SHP77 (cell line): ENCODE results near the gene ZSCAN2.
"Not testable (repeated sequence)": the region's sequence is repeated elsewhere in the genome, so short reads cannot be mapped to it uniquely, and the experiment has no call there.

Experiments used
- DNase-seq, 2 experiments: peaks; one replicate each; lab custom pipeline; 2025; lab: John Stamatoyannopoulos, UW

ZSCAN2 gene

DNA sequence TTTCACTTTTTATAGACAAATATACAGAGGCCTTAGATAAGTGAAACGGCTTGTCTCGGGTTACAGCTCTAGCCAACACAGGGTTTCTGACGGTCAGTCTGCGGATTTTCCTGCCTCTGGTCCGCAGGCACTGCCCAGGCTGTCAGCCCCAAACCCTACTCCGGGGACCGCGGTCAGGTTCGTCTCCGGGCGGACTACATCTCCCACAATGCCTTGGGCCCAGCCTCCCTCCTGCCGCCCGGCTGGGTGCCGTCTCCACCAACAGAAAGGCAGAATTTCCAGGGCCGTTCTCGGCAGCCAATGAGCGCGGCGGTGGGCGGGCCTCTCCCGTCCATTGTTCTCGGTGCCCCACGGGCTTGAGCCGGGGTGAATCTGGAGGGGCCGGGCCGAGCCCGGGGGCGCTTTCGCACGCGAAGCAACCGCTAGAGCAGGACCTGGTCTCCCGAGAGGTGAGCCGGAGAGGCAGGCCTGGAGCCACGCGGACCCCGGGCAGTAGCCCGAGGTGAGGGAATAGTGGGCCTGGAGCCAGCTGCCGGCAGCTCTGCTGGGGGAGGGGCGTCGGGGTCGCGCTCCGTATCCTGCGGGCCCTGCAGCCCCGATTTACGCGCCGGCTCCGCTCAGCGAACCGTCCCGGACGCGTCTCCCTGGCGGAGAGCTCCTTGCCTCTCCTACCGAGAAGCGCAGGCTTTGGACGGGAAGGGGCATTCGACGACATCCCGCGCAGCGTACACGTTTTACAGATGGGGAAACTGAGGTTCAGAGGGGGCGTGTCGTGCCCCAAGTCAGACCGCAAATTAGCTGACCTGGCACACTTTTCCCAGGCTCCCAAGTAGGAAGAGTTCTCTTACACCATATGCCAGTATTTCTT lies at the start of gene ZSCAN2:
Gene ZSCAN2 (plus strand): TSS at position 323 of the 868 bp plus-strand sequence. CDS start 2,919 bp downstream, outside the sequence.
- DNase-seq = peak; percentile 91 to 95

DNA sequence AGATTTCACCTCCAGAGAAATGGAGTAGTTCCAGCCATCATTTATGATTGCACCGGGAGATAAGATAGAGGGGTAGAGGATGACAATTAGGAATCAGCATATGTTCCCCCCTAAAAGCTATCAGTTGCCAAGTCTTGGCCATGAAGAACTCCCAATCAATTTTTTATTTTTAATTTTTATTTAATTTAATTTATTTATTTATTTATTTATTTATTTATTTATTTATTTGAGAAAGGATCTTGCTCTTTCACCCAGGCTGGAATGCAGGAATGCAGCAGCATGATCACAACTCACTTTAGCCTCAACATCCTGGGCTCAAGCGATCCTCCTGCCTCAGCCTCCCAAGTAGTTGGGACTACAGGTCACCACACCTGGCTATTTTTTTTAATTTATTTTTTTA lies 49.2 kb upstream of the ZSCAN2 start:
- not testable (repeated sequence) for DNase-seq

DNA sequence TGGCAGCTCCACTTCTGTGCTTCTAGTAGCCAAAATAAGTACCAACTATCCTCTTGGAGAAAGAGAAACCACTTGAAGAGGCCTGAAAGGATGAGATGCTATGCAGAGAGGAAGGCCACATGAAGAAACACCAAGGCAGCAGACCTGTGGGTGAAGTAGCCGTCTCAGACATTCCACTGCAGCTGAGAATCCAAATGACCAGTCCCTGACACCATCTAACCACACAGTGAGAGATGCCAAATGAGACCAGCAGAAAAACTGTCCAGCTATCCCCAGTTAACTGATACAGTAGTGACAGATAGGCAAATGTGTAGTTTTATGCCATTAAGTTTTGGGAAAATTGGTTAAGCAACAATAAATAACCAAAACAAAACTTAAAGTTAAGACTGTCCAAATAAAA lies 47.9 kb upstream of the ZSCAN2 start:
- no peak for DNase-seq

- DNase-seq = not testable (repeated sequence)
Observed at GRCh38 chr15:84556690-84557089, 44.1 kb upstream of the ZSCAN2 start.

GRCh38 chr15:84568021-84568420 lies 32.8 kb upstream of the ZSCAN2 start:
- not testable (repeated sequence) for DNase-seq

DNA sequence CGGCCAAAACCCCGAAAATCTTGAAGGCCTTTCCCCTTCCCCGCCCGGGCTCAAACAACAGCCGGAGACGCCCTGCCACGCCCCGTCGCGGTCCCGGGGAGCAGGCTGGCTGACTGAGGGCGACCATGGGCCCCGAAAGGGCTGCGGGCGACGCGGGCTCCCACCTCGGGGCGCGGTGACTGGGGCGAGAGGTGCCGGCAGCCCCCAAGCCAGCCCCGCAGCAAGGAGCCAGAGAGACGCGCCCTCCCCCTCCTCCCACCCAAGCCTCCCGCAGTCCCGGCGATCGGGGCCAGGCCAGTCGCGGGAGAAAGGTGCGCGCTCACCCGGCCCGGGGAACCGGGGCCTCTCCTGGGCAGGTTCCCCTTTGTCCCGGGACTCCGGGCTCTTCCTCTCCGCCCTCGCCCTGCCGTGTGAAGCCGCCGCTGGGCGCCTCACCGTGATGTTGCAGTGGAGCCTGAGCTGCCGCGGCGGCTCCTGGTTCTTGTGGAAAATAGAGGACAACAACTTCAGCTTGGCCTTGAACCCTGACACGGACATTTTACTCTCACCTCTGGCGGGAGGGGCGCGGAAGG lies 30.6 kb upstream of the ZSCAN2 start:
- DNase-seq = no peak

DNA sequence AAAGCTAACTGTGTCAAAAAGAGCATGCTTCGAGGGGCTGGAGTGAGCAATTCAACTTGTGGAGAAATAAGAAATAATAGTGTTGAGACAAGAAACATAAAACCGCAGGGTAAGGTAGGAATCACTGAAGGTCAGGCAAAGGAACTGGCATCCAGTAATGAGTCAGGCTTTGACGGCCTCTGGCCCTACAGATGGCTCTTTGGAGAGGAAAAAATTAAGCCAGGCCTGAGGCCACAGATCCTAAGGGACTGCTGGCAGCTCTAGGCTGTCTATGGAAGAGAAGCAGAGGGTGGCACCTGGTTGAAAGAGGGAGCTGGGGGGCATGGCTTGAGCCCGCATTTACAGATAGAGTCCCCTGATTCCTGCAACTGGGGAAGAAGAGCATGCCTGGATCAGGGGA lies 28.6 kb upstream of the ZSCAN2 start:
- DNase-seq = no peak

DNA sequence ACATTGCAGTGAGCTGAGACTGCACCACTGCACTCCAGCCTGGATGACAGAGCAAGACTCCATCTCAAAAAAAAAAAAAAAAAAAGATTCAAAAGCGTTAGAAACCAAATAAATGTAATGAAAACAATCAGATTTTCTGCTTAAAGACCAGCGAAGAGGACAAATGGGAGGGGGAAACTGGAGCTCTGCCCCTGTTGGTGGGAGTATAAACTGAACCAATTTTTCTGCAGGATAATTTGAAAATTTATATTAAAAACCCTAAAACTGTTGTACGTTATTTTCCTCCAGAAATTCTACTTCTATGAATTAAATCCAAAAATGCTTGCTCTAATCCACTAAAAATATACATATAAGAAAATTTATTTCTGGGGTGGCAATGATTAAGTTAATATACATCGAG lies 25.3 kb upstream of the ZSCAN2 start:
- no peak for DNase-seq

GRCh38 chr15:84577891-84578290 lies 22.9 kb upstream of the ZSCAN2 start:
- not testable (repeated sequence) for DNase-seq

DNA sequence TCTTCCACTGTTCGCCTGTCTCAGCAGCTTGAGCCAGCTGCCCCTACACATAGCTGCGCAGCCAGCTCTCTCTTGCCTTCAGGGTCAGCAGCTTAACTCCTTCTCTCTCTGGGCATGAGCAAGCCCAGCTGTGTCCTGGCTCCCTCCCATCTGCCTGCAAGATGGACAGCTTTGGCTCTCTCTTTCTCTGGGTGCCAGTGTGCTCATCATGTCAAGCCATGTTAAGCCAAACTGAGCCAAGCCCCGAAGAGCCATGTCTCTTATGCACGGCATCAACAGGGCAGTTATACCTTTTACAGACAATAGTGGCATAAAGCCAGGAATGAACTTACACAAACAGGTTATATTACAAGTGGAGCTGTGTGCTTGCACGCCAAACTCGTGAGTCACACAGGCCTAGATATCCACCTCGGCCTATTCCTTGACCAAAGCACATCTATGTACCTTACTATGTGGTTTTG lies 21.5 kb upstream of the ZSCAN2 start:
- peak in 1 of 2 experiments; percentile 13 for DNase-seq

- DNase-seq = not testable (repeated sequence)
Observed at GRCh38 chr15:84581676-84582428, 19.0 kb upstream of the ZSCAN2 start.

DNA sequence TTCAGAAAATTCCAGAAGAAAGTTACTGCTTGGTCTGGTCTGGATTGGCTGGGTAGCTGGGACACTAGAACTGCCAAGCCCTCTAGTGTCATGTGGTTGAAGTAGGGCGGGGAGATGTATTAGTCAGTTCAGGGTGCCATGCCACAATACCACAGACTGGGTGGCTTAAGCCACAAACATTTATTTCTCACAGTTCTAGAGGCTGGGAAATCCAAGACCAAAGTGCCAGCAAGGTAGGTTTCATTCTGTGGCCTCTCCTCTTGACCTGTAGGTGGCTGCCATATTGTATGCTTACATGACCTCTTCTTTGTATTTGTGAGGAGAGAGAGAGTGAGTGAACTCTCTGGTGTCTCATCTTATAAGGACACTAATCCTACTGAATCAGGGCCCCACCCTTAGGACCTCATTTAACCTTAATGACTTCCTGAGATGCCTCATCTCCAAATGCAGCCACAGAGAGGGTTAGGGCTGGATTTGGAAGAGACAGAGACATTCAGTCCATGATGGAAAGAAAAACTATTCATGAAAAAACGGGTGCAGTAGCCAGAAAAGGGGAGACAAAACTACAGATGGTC lies 18.1 kb upstream of the ZSCAN2 start:
- no peak for DNase-seq

DNA sequence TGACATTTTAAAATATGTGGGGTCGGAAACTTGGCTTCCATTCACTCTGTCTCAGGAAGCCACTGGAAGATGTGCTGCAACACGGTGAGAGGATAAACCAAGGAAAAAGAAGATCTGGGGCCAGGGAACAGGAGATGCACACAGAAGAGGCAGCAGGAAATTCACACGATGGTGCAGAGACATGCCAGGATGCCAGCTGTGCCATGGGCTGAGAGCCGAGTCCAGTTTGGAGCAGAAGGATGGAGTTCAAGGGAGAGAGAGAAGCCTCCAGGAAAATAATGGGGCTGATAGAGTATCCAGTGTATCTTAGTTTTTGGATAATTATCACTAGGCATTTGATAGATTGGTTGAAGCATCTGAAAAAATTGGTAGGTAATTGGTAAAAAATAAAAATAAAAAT lies 16.9 kb upstream of the ZSCAN2 start:
- not testable (repeated sequence) for DNase-seq

GRCh38 chr15:84586696-84587095 lies 14.1 kb upstream of the ZSCAN2 start:
- DNase-seq = no peak

- peak; percentile 83 to 89 for DNase-seq
Observed at GRCh38 chr15:84588053-84588874, 12.5 kb upstream of the ZSCAN2 start.

GRCh38 chr15:84590406-84590805 lies 10.4 kb upstream of the ZSCAN2 start:
- no peak for DNase-seq

DNA sequence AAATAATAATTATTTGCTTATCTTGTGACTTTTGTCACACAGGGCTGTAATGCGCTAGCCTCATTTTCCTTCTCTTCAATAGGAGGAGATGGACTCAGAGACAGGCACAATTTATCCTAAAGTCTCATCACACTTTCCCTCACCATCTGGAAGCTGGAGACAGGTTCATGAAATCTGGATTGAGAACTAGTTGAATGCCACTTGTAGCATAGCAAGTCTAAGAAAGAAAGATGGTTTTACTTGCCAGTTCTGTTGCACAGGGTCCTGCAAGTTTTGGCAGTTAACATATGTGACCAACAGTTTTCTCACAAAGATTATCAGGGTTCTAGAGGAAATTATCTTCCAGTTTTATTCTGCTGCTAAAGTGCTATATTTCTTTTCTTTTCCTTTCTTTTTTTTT lies 9.0 kb upstream of the ZSCAN2 start:
- DNase-seq = no peak

DNA sequence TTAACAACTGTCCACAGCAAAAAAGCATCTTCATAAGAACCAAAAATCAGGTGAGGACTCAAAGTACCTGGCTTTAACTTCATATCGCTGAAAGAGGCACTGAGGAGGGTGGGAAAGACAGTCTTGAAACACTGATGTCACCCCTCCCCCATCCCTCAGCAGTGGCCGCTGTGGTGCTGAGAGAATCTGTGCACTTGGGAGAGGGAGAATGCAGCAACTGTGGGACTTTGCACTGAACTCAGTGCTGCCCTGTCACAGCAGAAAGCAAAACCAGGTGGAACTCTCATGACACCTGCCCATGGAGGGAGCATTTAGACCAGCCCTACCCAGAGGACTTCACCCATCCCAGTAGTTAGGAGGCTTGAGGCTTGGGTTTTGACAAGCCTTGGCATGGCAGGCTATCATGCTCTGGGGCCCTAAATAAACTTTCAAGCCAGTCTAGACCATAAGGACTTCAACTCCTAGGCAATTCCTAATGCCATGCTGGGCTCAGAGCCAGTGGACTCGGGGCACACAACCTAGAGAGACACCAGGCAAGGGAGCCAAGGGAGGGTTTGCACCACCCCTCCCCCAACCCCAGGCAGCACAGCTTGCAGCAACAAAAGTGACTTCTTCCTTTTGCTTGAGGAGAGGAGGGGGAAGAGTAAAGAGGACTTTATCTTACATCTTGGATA lies 6.1 kb upstream of the ZSCAN2 start:
- DNase-seq = no peak

DNA sequence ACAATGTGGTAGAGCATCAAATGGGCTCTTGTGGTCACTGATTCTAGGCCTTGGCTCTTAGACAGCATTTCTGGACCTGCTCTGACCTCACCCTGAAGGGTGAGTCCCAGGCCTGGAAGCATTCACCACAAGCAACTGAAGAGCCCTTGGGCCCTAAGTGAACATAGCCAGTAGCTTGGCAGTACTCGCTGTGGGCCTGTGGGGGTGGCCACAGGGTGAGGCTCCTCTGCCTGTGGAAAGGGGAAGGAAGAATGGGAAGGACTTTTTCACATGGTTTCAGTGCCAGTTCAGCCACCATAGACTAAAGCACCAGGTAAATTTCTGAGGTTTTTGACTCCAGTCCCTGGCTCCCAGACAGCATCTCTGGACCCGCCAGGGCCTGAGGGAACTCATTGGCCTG lies 5.1 kb upstream of the ZSCAN2 start:
- DNase-seq = no peak

- DNase-seq = no peak
Observed at GRCh38 chr15:84597296-84597695, 3.5 kb upstream of the ZSCAN2 start.

DNA sequence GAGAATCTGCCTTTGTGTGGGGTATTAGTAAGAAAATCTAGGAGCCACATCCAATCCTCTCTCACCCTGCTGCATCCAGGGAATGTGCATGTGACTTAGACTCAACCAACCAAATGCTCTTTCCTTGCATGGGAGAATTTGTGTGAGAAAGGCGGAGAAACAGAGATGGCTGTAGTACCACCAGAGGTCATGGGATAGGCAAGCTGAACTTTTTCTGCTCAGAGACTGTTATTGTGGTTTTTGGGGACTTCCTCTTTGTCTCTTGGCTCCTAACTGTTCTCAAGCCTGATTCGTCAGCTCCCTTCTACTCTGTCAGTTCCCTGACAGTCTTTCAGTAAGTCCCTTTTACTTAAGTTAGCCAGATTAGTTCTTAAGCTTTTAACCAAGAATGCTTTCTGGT lies 2.6 kb upstream of the ZSCAN2 start:
- DNase-seq = no peak
